ENCODE results near the gene CA10. TPM values are rescaled to one million over a fixed set of nuclear protein-coding genes. Genes with fewer than 3 reads are reported as not detected.

Gene CA10
- total and polyA plus RNA-seq, 2 experiments from 2014 or later: 0.92 to 1.5 TPM

DNA sequence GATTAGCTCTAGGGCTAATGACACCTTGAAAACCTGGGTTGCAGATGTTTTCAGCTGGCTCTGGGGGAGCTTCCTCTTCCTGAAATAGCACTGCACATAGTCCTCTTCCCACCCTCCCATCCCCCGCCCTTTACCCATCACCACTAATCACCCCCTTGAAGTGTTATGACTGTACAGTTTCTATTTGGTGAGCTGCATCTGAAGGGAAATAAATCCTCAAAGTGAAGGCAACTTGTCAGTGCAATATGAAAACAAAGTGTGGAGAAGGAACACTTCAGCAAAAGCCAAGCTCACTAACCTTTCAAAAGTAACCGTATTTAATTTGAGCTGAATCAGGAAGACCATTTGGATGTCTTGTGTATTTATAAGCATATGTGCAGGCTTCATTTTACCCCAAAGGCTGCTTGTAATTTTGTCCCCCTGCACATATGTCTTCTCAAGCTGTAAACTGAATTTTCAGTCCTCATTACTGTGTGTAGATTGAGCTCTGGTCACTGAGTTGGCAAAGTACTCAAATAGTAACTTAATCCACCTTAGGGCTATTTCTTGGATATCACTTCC is 44.1 kb upstream of the CA10 start:
- Histone ChIP-seq H4K20me1 (replicated peaks; ENCODE audit: insufficient read depth) (no peaks in the 10 kb centered on the region), H3K4me3 (no peak overlapping the region), H3K4me2 (no peak overlapping the region), H3K79me2 (replicated peaks; ENCODE audit: insufficient read depth) (no peaks in the 10 kb centered on the region), H3K27ac (ENCODE audit: low read depth) (no peak overlapping the region), H3K36me3 (ENCODE audit: insufficient read depth) (no peaks in the 10 kb centered on the region), H3K9me2 (ENCODE audit: insufficient read depth) (peaks cover 5% of the 10 kb centered on the region; the same call in 1 of the 2 replicates), H2AFZ (0 out of 2 replicates have a peak overlapping the region, but pooled peaks have one; percentile 23), H3K27me3 (ENCODE audit: insufficient read depth) (no peaks in the 10 kb centered on the region), H3F3A (replicated peaks; ENCODE audit: low read depth) (no peaks in the 10 kb centered on the region), H3K4me1 (ENCODE audit: insufficient read depth) (no peaks in the 10 kb centered on the region)
- Mint-ChIP-seq H3K4me1 (peaks cover 1% of the 10 kb centered on the region; the same call in 1 of the 3 replicates), H3K9me3 (peaks cover 3% of the 10 kb centered on the region; the same call in 2 of the 3 replicates), H3K27ac (no peak overlapping the region), H3K27me3 (ENCODE audit: insufficient read depth, low read depth, poor library complexity) (no peaks in the 10 kb centered on the region), H3K36me3 (ENCODE audit: low read depth) (no peaks in the 10 kb centered on the region), H3K4me3 (no peak overlapping the region)
- no peak for ATAC-seq
- DNase-seq (ENCODE audit: low spot score): no peak
- TF ChIP-seq CREB1 (CRISPR knock-in tag; IDR thresholded peaks at IDR 0.05; ENCODE audit: low read depth): no peak
- TF ChIP-seq NANOG (IDR thresholded peaks at IDR 0.05; ENCODE audit: borderline replicate concordance): no peak
- TF ChIP-seq ETS1 (IDR thresholded peaks at IDR 0.05): no peak

DNA sequence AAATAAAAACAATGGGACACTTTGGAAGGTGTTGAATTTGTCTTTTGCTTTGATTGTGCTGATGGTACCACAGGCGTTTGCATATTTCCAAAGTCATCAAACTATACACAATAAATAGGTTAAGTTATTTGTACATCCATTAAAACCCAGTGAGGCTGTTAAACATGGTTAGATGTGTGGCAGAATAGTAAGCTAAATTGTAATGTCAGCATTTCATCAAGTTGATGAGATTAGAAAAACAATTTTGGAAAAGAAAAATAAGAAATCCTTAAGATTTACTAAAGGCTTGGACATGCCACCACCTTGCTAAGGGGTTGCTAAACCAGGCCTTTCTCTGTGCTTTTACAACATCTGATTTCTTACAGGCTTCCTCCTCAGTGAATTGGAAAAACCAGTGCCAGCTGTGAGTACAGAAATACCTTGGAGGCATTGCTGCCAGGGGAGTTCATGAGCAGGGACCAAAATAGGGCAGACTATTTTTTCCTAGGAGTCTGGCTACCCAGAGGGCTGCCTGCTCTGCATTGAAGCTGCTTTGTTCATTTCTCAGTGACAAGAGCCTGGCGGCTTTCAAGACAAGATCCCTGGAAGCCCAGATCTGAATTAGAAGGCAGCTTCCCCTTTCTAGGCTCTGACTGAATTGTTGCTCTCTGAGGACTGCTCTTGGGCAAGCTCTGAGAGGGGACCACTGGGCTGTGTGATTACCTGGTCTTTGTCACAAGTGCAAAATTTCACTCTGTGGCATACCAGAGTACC is 43.4 kb upstream of the CA10 start:
- TF ChIP-seq STAT1 (IDR thresholded peaks at IDR 0.05; ENCODE audit: unreplicated experiment): no peak
- TF ChIP-seq NANOG (IDR thresholded peaks at IDR 0.05; ENCODE audit: borderline replicate concordance): no peak
- TF ChIP-seq ZNF114 (CRISPR knock-in tag; IDR thresholded peaks at IDR 0.05): no peak
- DNase-seq (ENCODE audit: low spot score) (no peak), ATAC-seq (no peak)
- Mint-ChIP-seq H3K4me3 (no peak overlapping the region), H3K36me3 (ENCODE audit: low read depth) (no peaks in the 10 kb centered on the region), H3K27ac (no peak overlapping the region), H3K27me3 (ENCODE audit: insufficient read depth, low read depth, poor library complexity) (no peaks in the 10 kb centered on the region), H3K4me1 (peaks cover 3% of the 10 kb centered on the region; the same call in 1 of the 3 replicates), H3K9me3 (peaks cover 3% of the 10 kb centered on the region; the same call in 2 of the 3 replicates)
- Histone ChIP-seq H3K27me3 (ENCODE audit: insufficient read depth) (no peaks in the 10 kb centered on the region), H4K20me1 (replicated peaks; ENCODE audit: insufficient read depth) (no peaks in the 10 kb centered on the region), H3K4me2 (no peak overlapping the region), H3K4me1 (ENCODE audit: insufficient read depth) (no peaks in the 10 kb centered on the region), H3K36me3 (ENCODE audit: insufficient read depth) (no peaks in the 10 kb centered on the region), H3F3A (replicated peaks; ENCODE audit: low read depth) (no peaks in the 10 kb centered on the region), H3K27ac (ENCODE audit: low read depth) (no peak overlapping the region), H2AFZ (0 out of 2 replicates have a peak overlapping the region, but pooled peaks have one; percentile 23), H3K79me2 (replicated peaks; ENCODE audit: insufficient read depth) (no peaks in the 10 kb centered on the region), H3K4me3 (no peak overlapping the region), H3K9me2 (ENCODE audit: insufficient read depth) (peaks cover 5% of the 10 kb centered on the region; the same call in 1 of the 2 replicates)

DNA sequence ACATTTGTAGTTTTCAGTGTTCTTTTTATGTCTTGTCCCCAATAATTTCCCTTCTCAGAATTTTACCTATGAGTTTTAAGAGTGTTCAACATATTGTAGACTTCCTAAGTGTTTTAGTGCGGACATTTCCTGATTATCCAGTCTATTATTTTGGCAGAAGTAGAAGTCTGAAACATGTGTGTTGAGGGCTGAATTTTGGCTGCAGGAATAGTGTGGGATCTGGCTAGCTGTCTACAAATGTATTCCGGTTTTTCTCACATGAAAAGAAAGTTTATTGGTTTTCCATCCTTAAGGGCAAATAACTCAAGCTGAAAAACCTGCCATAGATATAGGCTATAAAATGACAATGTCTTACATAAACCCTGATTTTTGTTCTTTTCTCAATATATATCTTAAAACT is 33.0 kb upstream of the CA10 start:
- no peak for TF ChIP-seq ETS1 (IDR thresholded peaks at IDR 0.05)
- H4K20me1 ChIP-seq (replicated peaks; ENCODE audit: insufficient read depth): no peaks in the 10 kb centered on the region
- H3F3A ChIP-seq (replicated peaks; ENCODE audit: low read depth): no peaks in the 10 kb centered on the region
- ATAC-seq (no peak), DNase-seq (ENCODE audit: low spot score) (no peak)
- no peak overlapping the region for H3K27ac ChIP-seq (ENCODE audit: low read depth)
- no peaks in the 10 kb centered on the region; the same call in 1 of the 2 replicates for H3K36me3 ChIP-seq (ENCODE audit: insufficient read depth)
- Mint-ChIP-seq H3K4me1 (no peaks in the 10 kb centered on the region), H3K27me3 (ENCODE audit: insufficient read depth, low read depth, poor library complexity) (no peaks in the 10 kb centered on the region), H3K4me3 (no peak overlapping the region), H3K9me3 (peaks cover 42% of the 10 kb centered on the region; the same call in 2 of the 3 replicates), H3K27ac (no peak overlapping the region), H3K36me3 (ENCODE audit: low read depth) (peaks cover 3% of the 10 kb centered on the region; the same call in 1 of the 3 replicates)
- H3K4me2 ChIP-seq: no peak overlapping the region
- no peaks in the 10 kb centered on the region for H3K27me3 ChIP-seq (ENCODE audit: insufficient read depth)
- no peaks in the 10 kb centered on the region for H3K9me2 ChIP-seq (ENCODE audit: insufficient read depth)
- no peak overlapping the region for H3K4me3 ChIP-seq
- no peaks in the 10 kb centered on the region for H3K79me2 ChIP-seq (replicated peaks; ENCODE audit: insufficient read depth)
- no peaks in the 10 kb centered on the region for H3K4me1 ChIP-seq (ENCODE audit: insufficient read depth)
- H2AFZ ChIP-seq: no peak overlapping the region

Measured in GM23338 (cell line).